GM04504 (cell line): ENCODE data around the gene TRAF3.
A peak's percentile ranks its signal among the peaks of the same experiment; 100 is the strongest.
"Not testable (repeated sequence)": the region's sequence is repeated elsewhere in the genome, so short reads cannot be mapped to it uniquely, and the experiment has no call there.

Experiments used
- DNase-seq: peaks from one replicate; pipeline ENCODE4 v3.0.0-alpha.2; 2012; ENCODE audit warnings: low read depth

The TRAF3 gene

DNA sequence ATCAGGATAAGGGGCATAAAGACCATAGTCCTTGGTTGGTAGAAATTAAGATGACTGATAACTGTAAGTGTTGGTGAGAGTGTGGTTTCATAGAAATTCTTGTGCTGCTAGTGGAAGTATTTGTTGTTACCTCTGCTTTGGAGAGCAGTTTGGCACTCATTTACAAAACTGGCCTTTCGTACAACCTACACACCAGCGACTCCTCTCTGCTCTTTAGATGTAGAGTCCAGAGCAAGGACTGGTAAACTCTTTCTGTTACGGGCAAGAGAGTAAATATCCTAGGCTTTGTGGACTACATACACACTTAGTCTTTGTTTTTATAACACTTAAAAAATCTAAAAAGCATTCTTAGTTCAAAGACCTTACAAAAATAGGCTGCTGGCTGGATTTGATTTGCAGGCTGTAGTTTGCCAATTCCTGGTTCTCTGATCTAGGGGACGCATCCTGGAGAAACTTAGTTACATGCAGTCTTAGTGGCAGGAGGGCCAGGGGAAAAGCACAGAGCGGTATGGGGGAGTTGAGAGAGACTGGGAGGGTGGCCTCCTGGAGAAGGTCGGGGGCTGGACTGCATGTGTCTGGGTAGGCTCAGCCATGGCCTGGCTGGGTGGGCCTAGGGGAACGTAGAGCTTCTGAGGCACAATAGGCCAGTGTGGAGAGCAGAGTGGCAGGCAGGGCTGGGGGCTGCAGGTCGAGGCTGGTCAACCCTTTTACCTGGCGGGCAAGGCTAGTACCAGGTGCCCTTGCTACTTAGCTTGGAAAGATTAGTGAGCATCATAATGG is 89.9 kb downstream of the TRAF3 start:
- no peak for DNase-seq

DNA sequence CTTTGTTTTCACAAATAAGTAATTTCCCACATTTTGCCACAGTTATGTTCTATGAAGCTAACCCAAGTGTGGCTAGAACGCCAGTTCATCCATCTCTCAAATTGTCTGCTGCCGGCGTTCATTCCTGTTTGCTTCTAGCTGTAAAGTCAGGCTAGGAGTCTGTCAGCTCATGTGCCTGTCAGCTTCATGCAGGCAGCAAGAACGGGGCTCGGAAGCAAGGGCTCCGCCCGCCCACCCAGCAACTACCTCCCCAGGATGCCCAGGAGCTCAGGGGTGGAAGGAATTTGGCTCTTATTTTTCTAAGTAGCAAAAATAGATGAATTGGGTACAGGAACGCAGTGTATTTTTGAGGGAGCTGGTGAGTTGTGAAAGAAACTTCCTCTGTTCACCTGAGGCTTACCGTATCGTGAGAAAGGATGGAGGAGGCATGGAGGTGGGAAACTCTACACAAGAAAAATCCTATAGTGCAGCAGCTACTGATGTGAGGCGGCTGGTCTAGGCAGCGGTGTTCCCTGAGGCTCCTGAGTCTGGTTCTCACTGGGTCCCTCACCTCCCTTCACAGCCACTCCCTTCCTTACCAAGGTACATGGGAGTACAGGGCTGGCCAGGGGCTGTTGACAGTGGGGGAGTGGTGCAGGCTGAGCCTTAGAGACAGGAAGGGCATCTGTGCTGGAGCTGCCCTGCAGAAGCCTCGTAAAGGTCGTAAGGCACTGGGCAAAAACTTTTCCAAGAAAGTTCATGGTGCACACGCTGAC is 90.8 kb downstream of the TRAF3 start:
- DNase-seq: no peak

DNA sequence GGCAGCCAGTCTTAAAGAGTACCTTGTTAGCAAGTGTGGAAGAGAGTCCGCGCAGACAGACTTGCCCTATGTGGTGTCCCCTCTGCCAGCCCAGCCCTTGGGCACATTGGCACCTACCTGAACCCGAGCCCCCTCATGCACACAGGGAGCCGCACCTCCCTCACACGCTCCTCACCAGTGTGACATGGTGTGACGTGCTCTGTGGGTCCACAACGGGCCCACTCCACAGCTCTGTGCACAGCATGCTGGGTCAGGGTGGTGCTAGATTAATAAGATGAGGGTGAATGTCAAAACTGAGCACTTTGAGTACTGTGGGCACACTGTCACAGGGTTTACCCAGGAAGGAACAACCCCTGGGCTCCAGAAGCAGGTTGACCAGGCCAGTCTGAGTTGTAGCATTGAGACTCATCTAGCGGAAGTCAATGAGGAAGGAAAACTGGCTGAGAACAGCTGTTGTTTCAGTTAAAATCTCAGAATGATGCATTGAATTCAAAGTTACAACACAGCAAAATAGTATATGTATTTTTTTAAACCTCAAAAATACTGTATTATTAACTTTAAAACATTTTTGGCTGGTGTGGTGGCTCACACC is 91.8 kb downstream of the TRAF3 start:
- DNase-seq: no peak

DNA sequence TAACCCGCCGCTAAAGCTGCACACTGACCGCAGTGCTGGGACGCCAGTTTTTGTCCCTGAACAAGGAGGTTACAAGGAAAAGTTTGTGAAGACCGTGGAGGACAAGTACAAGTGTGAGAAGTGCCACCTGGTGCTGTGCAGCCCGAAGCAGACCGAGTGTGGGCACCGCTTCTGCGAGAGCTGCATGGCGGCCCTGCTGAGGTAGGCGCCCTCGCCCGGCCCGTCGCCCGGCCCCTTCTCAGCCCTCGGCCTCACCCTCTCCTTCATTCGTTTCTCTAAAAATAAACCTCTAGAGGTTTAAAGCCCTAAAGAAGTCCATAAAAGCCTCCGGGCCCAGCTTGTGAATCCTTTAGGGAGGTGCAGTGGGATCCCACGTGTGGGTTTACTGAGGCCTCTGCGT is 93.0 kb downstream of the TRAF3 start:
- DNase-seq: no peak

DNA sequence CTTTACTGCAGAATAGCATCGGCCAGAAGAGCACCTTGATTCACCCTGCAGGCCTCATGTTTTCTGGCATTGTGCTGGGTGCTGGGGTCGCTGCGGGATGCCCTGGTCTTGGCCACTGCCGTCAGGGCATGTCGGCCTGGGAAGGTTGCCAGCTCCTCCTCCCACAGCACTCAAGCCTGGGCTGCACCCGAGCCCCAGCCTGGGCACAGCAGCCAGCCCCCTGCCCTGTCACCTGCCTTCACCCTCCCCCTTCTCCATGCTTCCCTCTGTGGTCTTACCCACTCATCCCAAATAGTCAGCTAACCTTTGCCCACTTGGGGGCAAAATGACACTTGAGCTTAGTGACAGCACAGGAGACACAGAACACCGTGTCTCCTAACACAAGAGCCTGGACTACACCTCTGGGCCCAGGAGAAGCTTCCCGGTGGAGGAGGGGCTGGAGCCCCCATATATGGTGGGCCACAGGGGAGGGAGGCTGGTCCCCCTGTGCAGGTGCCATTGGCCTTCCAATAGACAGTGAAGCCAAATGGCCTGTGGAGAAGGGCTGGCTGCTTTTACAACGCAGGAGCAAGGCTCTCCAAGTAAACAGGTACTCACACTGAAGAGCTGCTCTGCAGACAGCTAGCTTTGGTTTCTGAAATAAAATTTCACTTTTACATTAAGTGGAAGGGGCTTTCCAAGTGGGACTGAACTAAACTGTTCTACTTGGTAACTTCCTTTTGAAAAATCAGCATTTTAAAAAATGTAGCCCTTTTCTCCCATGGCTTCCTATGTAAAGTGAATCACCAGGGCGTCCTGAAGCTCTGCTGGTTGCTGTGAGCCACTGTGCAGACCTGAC is 94.0 kb downstream of the TRAF3 start:
- no peak for DNase-seq

DNA sequence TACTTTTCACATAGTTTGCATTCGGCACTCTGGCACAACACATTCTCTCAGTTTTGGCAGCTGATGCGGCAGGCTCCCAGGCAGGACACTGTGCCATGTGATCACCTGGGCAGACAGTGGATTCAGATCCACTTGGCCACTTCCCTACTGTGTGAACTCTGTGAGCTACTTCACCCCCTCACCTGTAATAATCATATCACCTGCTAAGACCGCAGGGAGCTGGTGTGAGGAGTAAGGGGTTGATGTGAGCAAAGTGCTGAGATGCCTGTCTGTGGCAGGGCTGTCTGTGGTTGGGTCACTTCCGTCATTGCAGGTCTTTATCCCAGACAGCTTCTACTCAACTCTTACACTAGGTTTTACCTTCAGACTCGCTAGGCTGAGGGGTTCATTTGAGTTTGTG is 94.8 kb downstream of the TRAF3 start:
- no peak for DNase-seq

DNA sequence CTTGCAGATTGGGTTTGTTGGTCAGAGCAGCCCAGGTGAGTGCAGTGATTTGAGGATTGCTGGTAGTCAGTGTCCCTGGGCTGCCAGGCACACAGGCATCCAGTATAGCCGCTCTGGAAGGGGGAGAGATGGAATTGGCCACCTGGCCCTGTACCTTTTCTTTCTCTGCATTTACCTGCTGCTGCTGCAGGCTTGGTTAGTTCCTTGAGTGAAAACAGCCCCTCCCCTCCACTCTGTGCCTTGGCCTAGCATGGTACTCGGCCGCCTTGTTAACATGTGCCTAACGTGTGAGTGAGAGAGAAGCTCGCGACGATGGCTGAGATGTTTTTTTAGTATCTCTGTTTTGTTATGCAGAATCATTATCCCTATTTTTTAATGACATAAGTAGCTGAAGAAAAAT is 95.9 kb downstream of the TRAF3 start:
- DNase-seq: no peak

DNA sequence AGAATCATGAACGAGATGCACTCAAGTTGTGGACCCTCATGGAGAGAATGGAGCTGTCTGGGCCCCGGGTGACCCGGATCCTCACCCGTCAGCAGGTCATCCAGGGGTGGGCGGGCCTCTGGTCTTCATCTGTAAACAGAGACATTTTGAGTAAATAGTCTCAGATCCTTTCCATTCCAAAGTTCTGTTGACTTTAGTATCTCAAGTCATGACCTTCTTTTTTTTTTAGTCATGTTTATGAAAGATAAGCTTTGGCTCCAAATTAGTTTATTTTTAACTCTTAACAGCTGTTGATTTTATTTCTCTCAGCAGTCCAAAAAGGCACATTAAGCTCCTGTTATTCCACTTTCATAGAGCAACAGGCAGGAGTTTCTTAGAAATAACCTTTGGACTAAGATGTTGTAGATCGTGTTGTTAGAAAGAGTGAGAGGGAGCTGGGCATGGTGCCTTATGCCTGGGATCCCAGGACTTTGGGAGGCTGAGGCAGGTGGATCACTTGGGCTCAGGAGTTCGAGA is 96.4 kb downstream of the TRAF3 start:
- DNase-seq: no peak

DNA sequence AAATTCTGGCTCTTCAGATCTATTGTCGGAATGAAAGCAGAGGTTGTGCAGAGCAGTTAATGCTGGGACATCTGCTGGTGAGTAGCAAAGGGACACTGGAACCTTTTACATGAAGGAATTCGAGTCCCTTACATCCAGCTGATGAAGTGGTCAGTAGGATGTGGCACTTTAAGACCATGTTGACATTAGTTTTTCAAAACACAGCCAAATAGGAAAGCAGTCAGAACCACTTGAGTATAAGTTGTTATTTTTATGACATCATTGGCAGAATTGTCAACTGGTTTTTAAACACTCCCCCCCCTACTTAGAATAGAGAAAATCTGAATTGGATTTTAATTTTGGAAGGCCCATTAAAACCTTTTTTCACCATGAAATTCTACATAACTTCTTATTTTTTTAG is 98.4 kb downstream of the TRAF3 start:
- DNase-seq: no peak

DNA sequence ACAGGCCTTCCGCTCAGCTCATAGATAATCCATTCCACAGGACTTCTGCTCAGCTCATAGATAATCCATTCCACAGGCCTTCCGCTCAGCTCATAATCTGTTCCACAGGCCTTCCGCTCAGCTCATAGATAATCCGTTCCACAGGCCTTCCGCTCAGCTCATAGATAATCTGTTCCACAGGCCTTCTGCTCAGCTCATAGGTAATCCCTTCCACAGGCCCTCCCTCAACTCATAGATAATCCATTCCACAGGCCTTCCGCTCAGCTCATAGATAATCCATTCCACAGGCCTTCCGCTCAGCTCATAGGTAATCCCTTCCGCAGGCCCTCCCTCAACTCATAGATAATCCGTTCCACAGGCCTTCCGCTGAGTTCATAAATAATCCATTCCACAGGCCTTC is 100.3 kb downstream of the TRAF3 start:
- not testable (repeated sequence) for DNase-seq

DNA sequence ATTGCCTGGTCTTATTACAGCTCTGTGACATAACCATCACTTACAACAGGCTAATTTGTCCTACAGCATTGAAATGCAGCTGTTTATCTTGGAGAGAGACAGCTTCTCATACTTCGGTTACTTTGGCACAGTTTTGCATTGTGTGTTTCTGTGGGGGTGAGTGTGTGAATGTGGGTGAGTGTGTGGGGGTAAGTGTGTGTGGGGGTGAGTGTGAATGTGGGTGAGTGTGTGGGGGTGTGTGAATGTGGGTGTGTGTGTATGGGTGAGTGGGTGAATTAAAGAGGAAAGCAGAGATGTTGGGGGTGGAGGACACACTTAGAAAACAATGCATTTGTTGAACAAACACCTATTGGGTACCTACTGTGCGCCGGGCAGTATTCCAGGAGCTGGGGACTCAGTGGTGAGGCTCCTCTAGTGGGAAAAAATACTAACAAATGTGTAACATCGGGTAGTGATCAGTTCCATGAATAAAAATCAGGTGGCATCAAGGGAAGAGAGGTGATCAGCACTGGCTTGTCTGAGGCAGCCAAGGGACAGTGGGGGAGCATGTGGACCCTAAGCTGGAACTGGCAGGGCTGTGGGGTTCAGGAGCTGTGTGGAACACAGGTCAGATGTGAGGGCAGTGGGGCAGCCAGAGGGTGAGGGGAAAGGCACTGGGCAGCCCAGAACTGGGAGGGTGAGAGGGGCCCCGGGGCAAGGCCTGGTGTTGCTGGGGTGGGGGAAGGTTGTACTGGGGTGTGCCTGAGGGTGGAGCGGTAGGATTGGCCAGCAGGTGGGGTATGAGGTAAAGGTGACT is 101.1 kb downstream of the TRAF3 start:
- no peak for DNase-seq

DNA sequence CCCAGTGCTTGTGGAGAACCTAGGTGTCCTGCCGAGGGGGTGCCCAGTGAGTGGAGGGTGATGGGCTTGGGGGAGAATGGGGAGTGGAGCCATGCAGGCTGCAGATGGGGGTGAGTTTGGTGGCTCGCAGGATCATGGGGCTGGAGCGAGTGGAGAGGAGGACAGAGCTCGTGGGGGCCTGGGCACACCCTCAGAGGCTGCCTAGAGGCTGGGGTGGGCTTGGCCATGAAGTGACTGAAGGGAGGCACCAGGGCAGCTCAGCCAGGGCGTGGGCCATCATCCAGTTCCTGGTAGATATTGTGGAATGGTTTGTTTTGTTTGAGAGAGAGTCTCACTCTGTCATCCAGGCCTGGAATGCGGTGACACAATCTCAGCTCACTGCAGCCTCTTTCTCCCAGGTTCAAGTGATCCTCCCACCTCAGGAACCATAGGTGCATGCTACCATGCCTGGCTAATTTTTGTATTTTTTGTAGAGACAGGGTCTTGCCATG is 101.8 kb downstream of the TRAF3 start:
- DNase-seq: no peak

DNA sequence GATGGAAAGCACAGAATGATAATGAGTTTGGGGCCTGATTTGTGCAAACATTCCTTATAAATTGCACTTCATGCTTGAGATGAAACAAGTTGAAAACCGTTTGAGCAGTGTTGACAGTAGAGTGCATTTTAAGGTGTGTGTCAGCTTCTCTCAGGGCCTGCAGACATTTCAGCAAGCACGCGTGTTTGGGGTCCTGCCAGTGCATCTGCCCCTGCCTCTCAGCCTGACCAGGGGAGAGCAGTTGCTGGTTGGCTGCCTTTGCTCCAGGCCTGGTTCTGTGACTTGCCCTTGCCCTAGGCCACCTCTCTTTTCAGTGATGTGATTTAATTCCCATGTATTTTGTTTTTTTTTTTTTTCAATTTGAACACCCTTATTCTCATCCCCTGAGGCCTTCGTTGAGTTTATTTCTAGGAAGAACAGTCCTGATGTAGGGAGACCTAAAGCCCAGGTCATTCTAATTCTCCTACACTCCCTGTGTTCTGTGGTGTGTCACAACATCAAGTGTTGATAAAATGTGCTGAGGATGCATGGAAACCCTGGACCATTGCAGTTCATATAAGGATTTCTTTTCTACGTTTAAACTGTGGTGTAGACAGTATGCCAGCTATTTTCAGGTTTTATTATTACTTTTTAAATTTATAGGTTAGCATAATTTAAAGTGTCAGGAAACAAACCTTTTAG is 105.1 kb downstream of the TRAF3 start:
- DNase-seq: no peak

DNA sequence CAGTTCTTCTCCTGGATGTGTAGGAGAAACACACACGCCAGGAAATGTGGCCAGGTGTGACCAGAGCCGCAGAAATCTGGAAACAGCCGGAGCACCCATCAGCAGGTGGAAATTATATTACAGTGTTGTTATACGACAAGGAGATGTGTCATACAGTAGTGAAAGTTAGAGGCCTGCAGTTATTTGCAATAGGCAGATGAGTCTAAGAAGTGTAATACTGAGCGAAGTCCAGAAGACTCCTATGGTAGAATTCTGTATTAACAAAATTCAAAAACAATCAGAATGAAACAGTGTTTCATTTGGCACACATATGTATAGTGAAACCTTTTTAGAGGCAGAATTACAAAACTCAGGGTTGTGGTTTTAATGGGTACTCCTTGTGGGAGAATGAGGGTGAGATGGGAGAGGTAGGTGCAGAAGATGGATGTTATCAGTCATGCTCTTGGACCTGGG is 105.9 kb downstream of the TRAF3 start:
- DNase-seq: no peak

DNA sequence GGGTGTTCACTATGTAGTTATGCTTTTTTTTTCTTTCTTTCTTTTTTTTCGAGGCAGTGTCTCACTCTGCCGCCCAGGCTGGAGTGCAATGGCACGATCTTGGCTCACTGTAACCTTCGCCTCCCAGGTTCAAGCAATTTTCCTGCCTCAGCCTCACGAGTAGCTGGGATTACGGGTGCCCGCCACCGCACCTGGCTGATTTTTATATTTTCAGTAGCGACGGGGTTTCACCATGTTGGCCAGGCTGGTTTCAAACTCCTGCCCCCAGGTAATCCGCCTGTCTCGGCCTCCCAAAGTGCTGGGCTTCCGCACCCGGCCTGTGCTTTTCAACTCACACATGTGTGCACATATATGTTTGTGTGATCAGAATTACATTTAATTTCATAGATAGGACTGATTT is 106.3 kb downstream of the TRAF3 start:
- DNase-seq: no peak

DNA sequence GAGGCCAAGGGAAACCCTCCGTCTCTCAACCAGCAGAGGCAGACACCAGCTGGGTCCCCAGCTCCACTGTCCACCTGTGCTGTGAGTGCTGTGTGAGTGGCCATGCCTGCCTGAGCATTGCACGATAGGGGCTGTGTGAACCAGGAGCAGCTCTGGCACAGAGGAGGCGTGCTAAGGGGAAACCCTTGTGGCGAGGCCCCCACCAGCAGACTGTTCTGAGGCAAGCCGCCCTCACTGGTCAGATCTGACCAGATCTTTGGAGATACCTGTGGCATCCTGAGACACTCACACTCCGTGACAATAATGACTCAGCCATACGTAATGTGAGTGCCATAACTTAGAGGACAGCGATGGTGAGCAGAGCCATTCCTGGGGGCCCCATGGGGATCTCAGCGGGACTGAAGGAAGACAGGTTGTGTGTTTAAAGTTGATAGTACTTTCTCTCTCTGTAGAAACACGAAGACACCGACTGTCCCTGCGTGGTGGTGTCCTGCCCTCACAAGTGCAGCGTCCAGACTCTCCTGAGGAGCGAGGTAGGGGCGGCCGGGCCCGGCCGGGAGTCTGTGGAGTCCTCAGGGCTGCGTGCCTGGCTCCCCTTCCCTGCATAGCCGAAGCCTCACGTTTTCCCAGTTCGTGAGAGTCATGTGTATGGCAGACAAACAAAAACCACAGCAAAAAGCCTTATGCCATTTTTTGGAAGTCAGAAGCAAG is 108.6 kb downstream of the TRAF3 start:
- no peak for DNase-seq

DNA sequence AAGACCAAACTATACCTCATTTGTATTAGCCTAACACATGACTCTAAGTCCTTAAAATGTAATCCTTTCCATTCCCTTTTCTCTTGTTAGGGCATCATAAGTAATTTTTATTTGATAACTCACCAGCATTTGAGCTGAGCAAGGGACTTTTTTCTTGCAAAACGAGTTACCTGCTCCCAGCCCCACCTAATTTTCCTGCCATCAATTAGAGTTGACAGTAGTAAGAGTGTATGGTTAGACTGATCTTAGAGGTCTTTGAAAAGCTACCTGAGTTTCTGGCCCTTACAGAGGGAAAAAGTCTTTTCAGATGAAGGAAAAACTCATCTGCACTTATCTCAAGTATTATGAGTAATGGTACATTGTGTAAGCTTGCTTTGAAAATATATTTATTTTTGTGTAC is 111.5 kb downstream of the TRAF3 start:
- no peak for DNase-seq

DNA sequence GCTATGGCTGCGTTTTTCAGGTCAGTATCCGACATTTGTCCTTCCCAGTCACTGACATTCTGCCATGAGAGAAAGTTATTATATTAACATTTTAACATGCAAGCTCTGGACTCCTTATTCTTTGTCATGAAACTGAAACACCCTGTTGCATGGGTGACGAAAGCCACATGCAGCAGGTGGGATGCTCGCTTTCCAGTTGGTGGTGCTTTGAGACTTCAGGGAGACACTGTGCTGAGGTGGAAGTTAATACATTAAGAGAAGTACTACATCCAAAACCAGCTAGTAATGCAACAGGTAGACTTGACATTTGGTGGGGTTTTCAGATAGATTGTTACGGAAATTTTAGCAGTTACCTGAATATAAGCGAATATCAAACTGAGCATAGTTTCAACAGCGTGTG is 112.4 kb downstream of the TRAF3 start:
- DNase-seq: no peak

DNA sequence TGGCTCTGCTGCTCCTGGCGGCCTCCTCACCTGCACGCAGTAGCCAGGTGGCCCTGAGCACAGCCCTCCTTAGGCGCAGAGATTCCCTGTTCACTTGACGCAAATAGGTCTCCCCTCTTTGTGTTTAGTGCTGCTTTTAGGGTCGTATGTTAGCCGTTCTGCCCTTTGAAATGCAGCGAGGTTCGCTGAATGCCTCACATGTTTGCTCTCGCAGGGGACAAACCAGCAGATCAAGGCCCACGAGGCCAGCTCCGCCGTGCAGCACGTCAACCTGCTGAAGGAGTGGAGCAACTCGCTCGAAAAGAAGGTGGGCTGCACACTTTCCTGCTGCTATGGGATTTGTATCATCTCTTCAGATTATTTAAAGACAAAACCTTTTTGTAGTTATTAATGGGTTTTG is 113.9 kb downstream of the TRAF3 start:
- DNase-seq: no peak

DNA sequence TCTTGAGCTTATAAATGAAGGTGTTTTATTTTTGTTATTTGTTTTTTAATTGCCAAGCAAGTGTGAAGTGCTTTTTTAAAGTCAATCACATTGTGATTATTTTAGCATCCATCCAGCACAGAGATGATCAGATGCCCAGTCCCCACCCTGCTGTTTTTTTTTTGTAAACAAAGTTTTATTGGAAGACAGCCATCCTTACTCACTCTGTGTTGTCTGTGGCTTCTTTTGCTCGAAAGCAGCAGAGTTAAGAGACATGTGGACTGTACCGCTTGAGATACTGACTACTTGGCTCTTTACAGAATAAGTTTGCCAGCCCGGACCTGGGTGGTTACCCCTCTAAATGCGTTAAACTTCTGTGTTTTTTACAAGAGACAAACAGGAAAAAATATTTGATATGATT is 114.3 kb downstream of the TRAF3 start:
- peak; percentile 53 for DNase-seq
